ENCODE measurements around the gene UGT3A2. TPM values are rescaled to one million over a fixed set of nuclear protein-coding genes. Genes with fewer than 3 reads are reported as not detected.

Gene UGT3A2
- total RNA-seq, 2 donors from 2014 or later, result 0.55 to 4.0 TPM

DNA sequence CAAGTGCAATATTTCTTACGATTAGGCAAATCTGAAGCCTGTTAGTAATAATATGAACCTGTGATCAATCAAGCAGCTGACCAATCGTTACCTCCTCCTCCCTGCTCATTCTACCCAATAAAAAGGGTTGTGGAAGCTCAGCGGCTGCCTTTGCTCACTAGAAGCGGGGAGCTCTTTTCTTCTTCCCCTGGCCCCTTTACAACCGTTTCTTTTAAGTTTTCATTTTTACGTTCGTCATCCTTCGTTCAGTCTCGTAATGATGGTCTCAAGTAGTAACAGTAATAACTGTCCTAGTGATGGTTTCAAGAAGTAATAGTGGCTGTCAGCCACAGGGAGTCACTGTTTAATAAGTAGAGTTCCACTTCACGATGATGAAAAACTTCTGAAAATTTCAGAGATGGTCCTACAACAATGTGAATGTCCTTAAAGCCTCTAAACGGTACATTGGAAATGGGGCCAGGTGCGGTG, 6.2 kb downstream of the UGT3A2 start:
- Histone ChIP-seq H3K4me3 (no peak overlapping the region), H3K9me3 (no peaks in the 10 kb centered on the region), H3K36me3 (no peaks in the 10 kb centered on the region), H3K4me1 (replicated peaks) (no peaks in the 10 kb centered on the region), H3K27ac (no peak overlapping the region), H3K27me3 (replicated peaks; ENCODE audit: insufficient read depth) (no peaks in the 10 kb centered on the region)
- no peak for DNase-seq (ENCODE audit: low spot score)
- TF ChIP-seq POLR2A (IDR thresholded peaks at IDR 0.05), result no peak
- no peak for TF ChIP-seq POLR2AphosphoS5 (IDR thresholded peaks at IDR 0.05)
- TF ChIP-seq, protein P1, sequence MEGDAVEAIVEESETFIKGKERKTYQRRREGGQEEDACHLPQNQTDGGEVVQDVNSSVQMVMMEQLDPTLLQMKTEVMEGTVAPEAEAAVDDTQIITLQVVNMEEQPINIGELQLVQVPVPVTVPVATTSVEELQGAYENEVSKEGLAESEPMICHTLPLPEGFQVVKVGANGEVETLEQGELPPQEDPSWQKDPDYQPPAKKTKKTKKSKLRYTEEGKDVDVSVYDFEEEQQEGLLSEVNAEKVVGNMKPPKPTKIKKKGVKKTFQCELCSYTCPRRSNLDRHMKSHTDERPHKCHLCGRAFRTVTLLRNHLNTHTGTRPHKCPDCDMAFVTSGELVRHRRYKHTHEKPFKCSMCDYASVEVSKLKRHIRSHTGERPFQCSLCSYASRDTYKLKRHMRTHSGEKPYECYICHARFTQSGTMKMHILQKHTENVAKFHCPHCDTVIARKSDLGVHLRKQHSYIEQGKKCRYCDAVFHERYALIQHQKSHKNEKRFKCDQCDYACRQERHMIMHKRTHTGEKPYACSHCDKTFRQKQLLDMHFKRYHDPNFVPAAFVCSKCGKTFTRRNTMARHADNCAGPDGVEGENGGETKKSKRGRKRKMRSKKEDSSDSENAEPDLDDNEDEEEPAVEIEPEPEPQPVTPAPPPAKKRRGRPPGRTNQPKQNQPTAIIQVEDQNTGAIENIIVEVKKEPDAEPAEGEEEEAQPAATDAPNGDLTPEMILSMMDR (IDR thresholded peaks at IDR 0.05), result no peak
- intact Hi-C loops (cut with DNase I), result no loop called here
- WGBS, result 39% methylated on average over 12 of the region's 12 CpGs

DNA sequence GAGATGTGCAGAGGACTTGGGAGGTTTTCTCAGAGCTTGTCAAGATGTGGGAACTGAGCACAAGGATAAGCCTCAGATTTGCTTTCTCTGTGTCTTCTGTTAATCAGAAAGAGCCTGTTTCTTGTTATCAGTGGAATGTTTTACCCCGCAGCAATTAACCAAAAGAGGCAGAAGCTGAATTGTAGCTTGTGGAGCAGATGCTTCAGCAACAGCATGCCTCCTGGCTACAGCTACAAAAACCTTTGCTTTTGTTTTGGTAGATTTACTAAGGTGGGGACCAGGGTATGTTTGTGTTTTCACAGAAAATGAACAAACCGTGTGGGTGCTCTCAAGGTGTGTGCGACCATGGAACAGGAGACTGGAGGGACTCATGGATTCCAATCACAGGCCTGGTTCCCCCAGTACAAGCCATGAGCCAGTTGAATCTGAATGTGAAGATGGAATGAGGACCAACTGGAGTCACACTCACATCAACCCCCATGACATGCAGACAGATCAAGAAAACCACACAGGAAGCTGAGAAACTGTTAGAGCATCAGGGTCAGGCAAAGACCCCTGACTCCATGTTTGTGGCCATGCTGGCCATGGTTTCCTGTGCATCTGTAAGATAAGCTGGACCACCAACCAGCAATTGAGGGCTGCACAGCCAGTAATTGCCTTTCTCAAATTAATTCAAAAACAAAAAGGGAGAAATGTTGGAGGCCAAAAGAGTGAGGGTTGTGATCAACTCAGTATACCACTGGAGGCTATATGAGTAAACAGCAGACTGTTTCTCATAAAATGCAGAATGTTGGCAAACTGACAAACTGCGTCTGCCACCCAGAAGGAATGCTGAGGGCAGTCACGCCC, 6.9 kb downstream of the UGT3A2 start:
- 44% methylated on average over 5 of the region's 5 CpGs for WGBS
- Histone ChIP-seq H3K4me3 (no peak overlapping the region), H3K36me3 (no peaks in the 10 kb centered on the region), H3K27ac (no peak overlapping the region), H3K9me3 (no peaks in the 10 kb centered on the region), H3K27me3 (replicated peaks; ENCODE audit: insufficient read depth) (no peaks in the 10 kb centered on the region), H3K4me1 (replicated peaks) (no peaks in the 10 kb centered on the region)
- intact Hi-C loops (cut with DNase I), result no loop called here
- DNase-seq (ENCODE audit: low spot score), result no peak
- no peak for TF ChIP-seq POLR2AphosphoS5 (IDR thresholded peaks at IDR 0.05)
- TF ChIP-seq, protein P1 (IDR thresholded peaks at IDR 0.05), result no peak
- TF ChIP-seq POLR2A (IDR thresholded peaks at IDR 0.05), result no peak

DNA sequence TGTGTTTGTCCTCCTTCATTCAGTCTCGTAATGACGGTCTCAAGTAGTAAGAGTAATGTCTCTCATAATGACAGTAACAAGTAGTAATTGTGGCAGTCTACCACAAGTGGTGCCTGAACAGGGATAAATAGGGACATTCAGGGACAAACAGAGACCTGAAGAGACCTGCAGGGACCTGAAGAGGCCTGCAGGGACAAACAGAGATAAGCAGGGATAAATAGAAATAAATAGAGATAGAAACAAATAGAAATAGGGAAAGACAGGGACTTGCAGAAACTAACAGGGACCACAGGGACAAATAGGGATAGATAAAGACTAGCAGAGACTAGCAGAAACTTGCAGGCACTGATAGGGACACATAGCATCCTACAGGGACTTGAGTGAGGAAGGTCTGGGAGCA, 7.9 kb downstream of the UGT3A2 start:
- TF ChIP-seq, protein P1 (IDR thresholded peaks at IDR 0.05), result no peak
- TF ChIP-seq POLR2A (IDR thresholded peaks at IDR 0.05) (no peak), POLR2AphosphoS5 (IDR thresholded peaks at IDR 0.05) (no peak)
- Histone ChIP-seq H3K4me1 (replicated peaks) (no peaks in the 10 kb centered on the region), H3K9me3 (no peaks in the 10 kb centered on the region), H3K27me3 (replicated peaks; ENCODE audit: insufficient read depth) (no peaks in the 10 kb centered on the region), H3K36me3 (no peaks in the 10 kb centered on the region), H3K4me3 (no peak overlapping the region), H3K27ac (no peak overlapping the region)
- intact Hi-C loops (cut with DNase I), result no loop called here
- WGBS, result 73% methylated on average over 2 of the region's 2 CpGs
- DNase-seq (ENCODE audit: low spot score), result no peak

DNA sequence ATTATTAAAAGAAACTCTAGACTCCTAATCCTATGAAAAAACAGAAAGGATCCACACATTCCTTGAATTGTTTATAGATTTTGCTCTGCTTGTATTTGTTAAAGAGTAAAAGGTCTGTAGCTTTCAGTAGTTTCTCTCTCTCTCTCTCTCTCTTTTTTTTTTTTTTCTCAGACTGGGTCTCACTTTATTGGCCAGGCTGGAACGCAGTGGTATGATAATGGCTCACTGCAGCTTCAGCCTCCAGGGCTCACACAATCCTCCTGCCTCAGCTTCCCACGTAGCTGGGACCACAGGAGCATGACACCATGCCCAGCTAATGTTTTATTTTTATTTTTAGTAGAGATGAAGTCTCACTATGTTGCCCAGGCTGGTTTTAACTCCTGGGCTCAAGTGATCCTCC, 9.3 kb downstream of the UGT3A2 start:
- Histone ChIP-seq H3K9me3 (no peaks in the 10 kb centered on the region), H3K4me3 (no peak overlapping the region), H3K36me3 (no peaks in the 10 kb centered on the region), H3K27me3 (replicated peaks; ENCODE audit: insufficient read depth) (no peaks in the 10 kb centered on the region), H3K4me1 (replicated peaks) (no peaks in the 10 kb centered on the region), H3K27ac (no peak overlapping the region)
- DNase-seq (ENCODE audit: low spot score), result no peak
- TF ChIP-seq POLR2AphosphoS5 (IDR thresholded peaks at IDR 0.05) (no peak), POLR2A (IDR thresholded peaks at IDR 0.05) (no peak)
- TF ChIP-seq, protein P1 (IDR thresholded peaks at IDR 0.05), result no peak
- intact Hi-C loops (cut with DNase I), result no loop called here
- 69% methylated on average over 2 of the region's 2 CpGs for WGBS

DNA sequence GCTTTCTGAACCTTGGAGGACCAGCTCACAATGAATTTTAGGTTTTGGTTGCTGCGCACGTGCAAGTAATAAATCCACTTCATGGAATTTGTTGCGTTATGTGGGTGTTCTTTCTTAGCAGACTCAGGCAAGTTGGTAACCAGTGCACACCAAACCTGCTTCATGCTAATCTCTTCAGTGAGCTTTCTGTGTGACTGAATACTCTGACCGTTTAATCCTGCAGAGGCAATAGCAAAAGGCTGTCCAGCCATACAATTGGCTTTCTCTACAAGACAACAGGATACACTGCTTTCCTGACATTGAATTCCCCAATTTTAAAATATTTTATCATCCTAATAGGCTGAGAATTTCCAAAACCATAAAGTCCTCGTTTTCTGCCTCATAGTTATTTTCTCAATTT, 10.3 kb downstream of the UGT3A2 start:
- no peaks in the 10 kb centered on the region for H3K9me3 ChIP-seq
- 63% methylated on average over 5 of the region's 5 CpGs for WGBS
- intact Hi-C loops (cut with DNase I), result no loop called here

More for the DNA sequence above, 10.3 kb downstream of the UGT3A2 start:
- H3K36me3 ChIP-seq, result no peaks in the 10 kb centered on the region
- DNase-seq (ENCODE audit: low spot score), result no peak
- no peak overlapping the region for H3K27ac ChIP-seq
- TF ChIP-seq, protein P1 (IDR thresholded peaks at IDR 0.05), result no peak
- TF ChIP-seq POLR2A (IDR thresholded peaks at IDR 0.05), result no peak
- no peak for TF ChIP-seq POLR2AphosphoS5 (IDR thresholded peaks at IDR 0.05)
- no peaks in the 10 kb centered on the region for H3K4me1 ChIP-seq (replicated peaks)
- no peak overlapping the region for H3K4me3 ChIP-seq
- no peaks in the 10 kb centered on the region for H3K27me3 ChIP-seq (replicated peaks; ENCODE audit: insufficient read depth)

Measured in prostate gland (tissue), 2 donors.